K562 (cell line): Measurements from ENCODE around the gene FUT2. TPM values are rescaled to one million over a fixed set of nuclear protein-coding genes. Genes with fewer than 3 reads are reported as not detected.
A peak's percentile ranks its signal among the peaks of the same experiment; 100 is the strongest.

ENCODE experiments used
- CBX1 ChIP-seq: sonication (generic); IDR thresholded peaks from 2 replicates; pipeline ENCODE4 v1.6.1; 2016; ENCODE audit warnings: antibody characterized with exemption, low read depth, mild to moderate bottlenecking
- CBX3 ChIP-seq, 2 experiments: IDR thresholded peaks; 1 replicate in 1 of 2; 2 replicates in 1 of 2; pipeline ENCODE4 v1.6.1; 2012; ENCODE audit warnings: inconsistent platforms in 2 of 2, low read length in 2 of 2, borderline replicate concordance in 1 of 2, control low read depth in 1 of 2
- ESRRA ChIP-seq: fragments of 450-650 bp; IDR thresholded peaks from 2 replicates; pipeline ENCODE4 v1.6.1; 2014; ENCODE audit warnings: low read depth, mild to moderate bottlenecking, moderate library complexity, borderline replicate concordance
- HEY1 ChIP-seq: fragments of 250-450 bp; sonication (Bioruptor Pico); IDR thresholded peaks from 2 replicates; pipeline ENCODE4 v1.5.0; 2020; ENCODE audit warnings: mild to moderate bottlenecking, moderate library complexity, borderline replicate concordance
- HMGXB4 ChIP-seq: sonication (generic); formaldehyde crosslinking; IDR thresholded peaks from 2 replicates; pipeline ENCODE4 v1.8.1; 2023; ENCODE audit warnings: mild to moderate bottlenecking, missing genetic modification reagents
- POLR2B ChIP-seq: fragments of 450-650 bp; IDR thresholded peaks from 2 replicates; pipeline ENCODE4 v1.6.1; 2018; ENCODE audit warnings: low read depth; ENCODE audit not compliant: partially characterized antibody
- SREBF1 ChIP-seq: fragments of 150-350 bp; IDR thresholded peaks from 2 replicates; pipeline ENCODE4 v1.6.1; 2014; ENCODE audit warnings: antibody characterized with exemption, low read depth, low read length, borderline replicate concordance
- TAF9B ChIP-seq: fragments of 450-650 bp; IDR thresholded peaks from 2 replicates; pipeline ENCODE4 v1.6.1; 2018; ENCODE audit warnings: mild to moderate bottlenecking; ENCODE audit not compliant: partially characterized antibody
- TFAP4 ChIP-seq: sonication (generic); formaldehyde crosslinking; IDR thresholded peaks from 2 replicates; pipeline ENCODE4 v1.8.0; 2022; ENCODE audit warnings: missing genetic modification reagents, mild to moderate bottlenecking, moderate library complexity, borderline replicate concordance
- ZNF318 ChIP-seq, 2 experiments: fragments of 450-650 bp; IDR thresholded peaks; 2 replicates each; pipeline ENCODE4 v1.6.1; 2016; ENCODE audit warnings: mild to moderate bottlenecking in 2 of 2, borderline replicate concordance in 1 of 2, low read depth in 1 of 2, moderate library complexity in 1 of 2
- polyA plus RNA-seq, 8 experiments: library from polyadenylated mRNA; depleted of rRNA in 4 of 8; stranded (reverse) in 5 of 8; unstranded in 3 of 8; fragments of >200 nt; fragmentation: Nextera tagmentation in 2 of 8; fragmentation: Illumina TruSeq in 1 of 8; extraction: Ambion mirVana in 2 of 8; extraction: Trizol in 1 of 8; gene quantifications; 2 replicates each; pipeline versions ENCODE4 v1.2.1 to v1.2.3, GENCODE V29; 2011 to 2014; ENCODE audit warnings: inconsistent platforms in 1 of 8, missing spikeins in 1 of 8
- total RNA-seq, 7 experiments: library from RNA; depleted of rRNA in 6 of 7; stranded (reverse); fragments of >200 nt in 6 of 7; fragmentation: Illumina TruSeq in 2 of 7; extraction: Trizol in 2 of 7; gene quantifications; 2 replicates each; pipeline versions ENCODE4 v1.2.1 to v1.2.3, GENCODE V29; 2011 to 2021; ENCODE audit warnings: low replicate concordance in 1 of 7

The FUT2 gene
- total and polyA plus RNA-seq, 9 of the 15 experiments (the other 6 are each of a cell fraction or from before 2014, with no cell fraction given): 0.03 to 0.04 TPM; not detected in 7

GRCh38 chr19:48741129-48741999 is 45.6 kb downstream of the FUT2 start (continued):
- TF ChIP-seq CBX3 (IDR thresholded peaks at IDR 0.05; ENCODE audit: borderline replicate concordance in 1 of 2, low read length in 2 of 2) (0 out of 3 replicates have a peak, but pooled peaks of 1 of the 2 experiments have one; percentile 2), TFAP4 (CRISPR knock-in tag) (peak; percentile 64; the same call in 1 of the 2 replicates), ESRRA (0 out of 2 replicates have a peak, but pooled peaks have one; percentile 62), CBX1 (no peak), HMGXB4 (CRISPR knock-in tag) (no peak), ZNF318 (IDR thresholded peaks at IDR 0.05; ENCODE audit: borderline replicate concordance in 1 of 2, low read depth in 1 of 2) (no peak), SREBF1 (no peak), TAF9B (no peak), POLR2B (peak; percentile 33), HEY1 (no peak)
